KOPT-K1 (cell line): ENCODE measurements around the gene TGOLN2.

ENCODE experiments used
- H3K27ac ChIP-seq: fragments of 200-600 bp; sonication (generic); 2 replicates; pipeline ENCODE4 v1.5.1; 2016; ENCODE audit warnings: antibody characterized with exemption, mild to moderate bottlenecking, low read depth, low read length; ENCODE audit not compliant: poor library complexity, severe bottlenecking
- H3K36me3 ChIP-seq: fragments of 200-600 bp; sonication (generic); 2 replicates; pipeline ENCODE4 v1.5.1; 2017; ENCODE audit warnings: antibody characterized with exemption, mild to moderate bottlenecking, low read length, moderate library complexity; ENCODE audit not compliant: insufficient read depth
- H3K9me3 ChIP-seq: fragments of 200-600 bp; sonication (generic); 2 replicates; pipeline ENCODE4 v1.5.1; 2017; ENCODE audit warnings: antibody characterized with exemption, low read length, mild to moderate bottlenecking; ENCODE audit not compliant: insufficient read depth, poor library complexity, severe bottlenecking

Gene TGOLN2

GRCh38 chr2:85272357-85272756 is 55.4 kb downstream of the TGOLN2 start:
- no peaks in the 10 kb centered on the region for H3K36me3 ChIP-seq
- no peaks in the 10 kb centered on the region for H3K9me3 ChIP-seq
- no peak overlapping the region for H3K27ac ChIP-seq

- H3K27ac ChIP-seq: no peak overlapping the region
Observed at GRCh38 chr2:85269959-85270358, 57.8 kb downstream of the TGOLN2 start.

More at GRCh38 chr2:85269959-85270358, 57.8 kb downstream of the TGOLN2 start:
- Histone ChIP-seq H3K9me3 (no peaks in the 10 kb centered on the region), H3K36me3 (no peaks in the 10 kb centered on the region)
